COLO668 (cell line): ENCODE measurements around the gene PCDHGA9.
"Not testable (repeated sequence)": the region's sequence is repeated elsewhere in the genome, so short reads cannot be mapped to it uniquely, and the experiment has no call there.

Experiments used
- DNase-seq: peaks from one replicate; lab custom pipeline; 2025; ENCODE audit not compliant: unreplicated experiment; lab: John Stamatoyannopoulos, UW

The PCDHGA9 gene

GRCh38 chr5:141413540-141414069 is 11.0 kb downstream of the PCDHGA9 start:
- peak; percentile 29 for DNase-seq

DNA sequence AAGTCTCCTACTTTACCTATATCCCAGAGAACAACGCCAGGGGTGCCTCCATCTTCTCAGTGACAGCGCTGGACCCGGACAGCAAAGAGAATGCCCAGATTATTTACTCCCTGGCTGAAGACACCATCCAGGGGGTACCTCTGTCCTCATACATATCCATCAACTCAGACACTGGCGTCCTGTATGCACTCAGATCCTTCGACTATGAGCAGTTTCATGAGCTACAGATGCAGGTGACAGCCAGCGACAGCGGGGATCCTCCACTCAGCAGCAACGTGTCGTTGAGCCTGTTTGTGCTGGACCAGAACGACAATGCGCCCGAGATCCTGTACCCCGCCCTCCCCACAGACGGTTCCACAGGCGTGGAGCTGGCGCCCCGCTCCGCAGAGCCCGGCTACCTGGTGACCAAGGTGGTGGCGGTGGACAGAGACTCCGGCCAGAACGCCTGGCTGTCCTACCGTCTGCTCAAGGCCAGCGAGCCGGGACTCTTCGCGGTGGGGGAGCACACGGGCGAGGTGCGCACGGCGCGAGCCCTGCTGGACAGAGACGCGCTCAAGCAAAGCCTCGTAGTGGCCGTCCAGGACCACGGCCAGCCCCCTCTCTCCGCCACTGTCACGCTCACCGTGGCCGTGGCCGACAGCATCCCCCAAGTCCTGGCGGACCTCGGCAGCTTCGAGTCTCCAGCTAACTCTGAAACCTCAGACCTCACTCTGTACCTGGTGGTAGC is 12.1 kb downstream of the PCDHGA9 start:
- DNase-seq: not testable (repeated sequence)

- not testable (repeated sequence) for DNase-seq
These were observed 12.7 kb downstream of the PCDHGA9 start for GRCh38 chr5:141415275-141415618.

DNA sequence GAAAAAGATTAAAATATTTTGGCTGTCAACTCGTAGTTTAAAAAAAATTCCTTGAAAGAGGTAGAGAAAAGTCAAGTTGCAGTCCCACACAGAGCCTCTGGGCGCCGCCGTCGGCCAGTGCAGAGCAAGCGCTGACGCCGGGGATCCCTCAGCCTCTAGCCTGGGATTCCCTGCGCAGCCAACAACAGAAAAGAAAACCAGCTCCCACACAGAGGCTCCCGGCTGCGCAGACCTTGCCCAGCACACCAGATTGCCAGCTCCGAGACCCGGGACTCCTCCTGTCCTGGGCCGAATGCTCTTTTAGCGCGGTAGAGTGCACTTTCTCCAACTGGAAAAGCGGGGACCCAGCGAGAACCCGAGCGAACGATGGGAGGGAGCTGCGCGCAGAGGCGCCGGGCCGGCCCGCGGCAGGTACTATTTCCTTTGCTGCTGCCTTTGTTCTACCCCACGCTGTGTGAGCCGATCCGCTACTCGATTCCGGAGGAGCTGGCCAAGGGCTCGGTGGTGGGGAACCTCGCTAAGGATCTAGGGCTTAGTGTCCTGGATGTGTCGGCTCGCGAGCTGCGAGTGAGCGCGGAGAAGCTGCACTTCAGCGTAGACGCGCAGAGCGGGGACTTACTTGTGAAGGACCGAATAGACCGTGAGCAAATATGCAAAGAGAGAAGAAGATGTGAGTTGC is 15.1 kb downstream of the PCDHGA9 start, which contains the start of gene PCDHGB7:
Gene PCDHGB7, plus strand, starts transcription at position 184 of the 679 bp plus-strand sequence. Its CDS starts 183 bp downstream, at position 367.
- DNase-seq: not testable (repeated sequence)

DNA sequence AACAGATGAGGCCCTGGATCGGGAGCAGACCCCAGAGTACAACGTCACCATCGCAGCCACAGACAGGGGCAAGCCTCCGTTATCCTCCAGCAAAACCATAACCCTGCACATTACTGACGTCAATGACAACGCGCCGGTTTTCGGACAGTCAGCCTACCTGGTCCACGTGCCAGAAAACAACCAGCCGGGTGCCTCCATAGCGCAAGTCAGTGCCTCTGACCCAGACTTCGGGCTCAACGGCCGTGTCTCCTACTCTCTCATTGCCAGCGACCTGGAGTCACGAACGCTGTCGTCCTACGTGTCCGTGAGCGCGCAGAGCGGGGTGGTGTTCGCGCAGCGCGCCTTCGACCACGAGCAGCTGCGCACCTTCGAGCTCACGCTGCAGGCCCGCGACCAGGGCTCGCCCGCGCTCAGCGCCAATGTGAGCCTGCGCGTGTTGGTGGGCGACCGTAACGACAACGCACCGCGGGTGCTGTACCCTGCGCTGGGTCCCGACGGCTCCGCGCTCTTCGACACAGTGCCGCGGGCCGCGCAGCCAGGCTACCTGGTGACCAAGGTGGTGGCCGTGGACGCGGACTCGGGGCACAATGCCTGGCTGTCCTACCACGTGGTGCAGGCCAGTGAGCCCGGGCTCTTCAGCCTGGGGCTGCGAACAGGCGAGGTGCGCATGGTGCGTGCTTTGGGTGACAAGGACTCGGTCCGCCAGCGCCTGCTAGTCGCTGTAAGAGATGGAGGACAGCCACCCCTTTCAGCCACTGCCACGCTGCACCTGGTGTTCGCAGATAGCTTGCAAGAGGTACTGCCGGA is 16.7 kb downstream of the PCDHGA9 start:
- no peak for DNase-seq

DNA sequence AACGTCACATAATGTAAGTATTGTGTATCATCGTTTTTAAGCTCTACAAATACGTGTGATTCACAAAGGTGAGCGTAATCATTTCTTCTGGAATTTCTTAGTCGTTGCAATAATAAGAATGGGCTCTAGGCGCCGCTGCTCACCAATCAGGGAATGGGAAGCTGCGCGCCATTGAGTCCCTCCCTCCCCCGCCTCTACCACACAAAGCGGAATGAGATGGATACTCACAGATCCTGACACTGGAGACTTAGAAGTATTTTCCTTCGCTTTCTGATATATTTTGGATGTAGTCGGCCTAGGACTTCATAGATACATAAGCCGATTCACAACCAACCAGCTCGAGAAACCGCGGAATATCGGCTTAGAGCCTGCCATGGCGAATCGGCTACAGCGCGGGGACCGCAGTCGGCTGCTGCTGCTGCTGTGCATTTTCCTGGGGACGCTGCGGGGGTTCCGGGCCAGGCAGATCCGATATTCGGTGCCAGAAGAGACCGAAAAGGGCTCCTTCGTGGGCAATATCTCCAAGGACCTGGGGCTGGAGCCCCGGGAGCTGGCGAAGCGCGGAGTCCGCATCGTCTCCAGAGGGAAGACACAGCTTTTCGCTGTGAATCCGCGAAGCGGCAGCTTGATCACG is 18.4 kb downstream of the PCDHGA9 start, which contains the start of gene PCDHGA11:
Gene PCDHGA11, plus strand, starts transcription at position 197 of the 634 bp plus-strand sequence. Its CDS starts 177 bp downstream, at position 374.
- no peak for DNase-seq

DNA sequence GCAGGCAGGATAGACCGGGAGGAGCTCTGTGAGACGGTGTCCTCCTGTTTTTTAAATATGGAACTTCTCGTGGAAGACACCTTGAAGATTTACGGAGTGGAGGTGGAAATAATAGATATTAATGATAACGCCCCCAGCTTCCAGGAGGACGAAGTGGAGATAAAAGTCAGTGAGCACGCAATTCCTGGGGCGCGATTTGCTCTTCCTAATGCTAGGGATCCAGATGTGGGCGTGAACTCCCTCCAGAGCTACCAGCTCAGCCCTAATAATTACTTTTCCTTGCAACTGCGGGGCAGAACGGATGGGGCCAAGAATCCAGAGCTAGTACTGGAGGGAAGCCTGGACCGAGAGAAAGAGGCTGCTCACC is 18.9 kb downstream of the PCDHGA9 start:
- DNase-seq: no peak

GRCh38 chr5:141422742-141423291 is 20.2 kb downstream of the PCDHGA9 start:
- DNase-seq: no peak

GRCh38 chr5:141427783-141428426 is 25.3 kb downstream of the PCDHGA9 start:
- DNase-seq: no peak

- no peak for DNase-seq
These were observed 27.9 kb downstream of the PCDHGA9 start, which contains the start of gene PCDHGA12 for GRCh38 chr5:141430332-141431113. Gene PCDHGA12 (plus strand): TSS chr5:141430507. CDS start chr5:141430760, 253 bp downstream.

DNA sequence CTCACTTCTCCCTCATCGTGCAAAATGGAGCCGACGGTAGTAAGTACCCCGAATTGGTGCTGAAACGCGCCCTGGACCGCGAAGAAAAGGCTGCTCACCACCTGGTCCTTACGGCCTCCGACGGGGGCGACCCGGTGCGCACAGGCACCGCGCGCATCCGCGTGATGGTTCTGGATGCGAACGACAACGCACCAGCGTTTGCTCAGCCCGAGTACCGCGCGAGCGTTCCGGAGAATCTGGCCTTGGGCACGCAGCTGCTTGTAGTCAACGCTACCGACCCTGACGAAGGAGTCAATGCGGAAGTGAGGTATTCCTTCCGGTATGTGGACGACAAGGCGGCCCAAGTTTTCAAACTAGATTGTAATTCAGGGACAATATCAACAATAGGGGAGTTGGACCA is 28.7 kb downstream of the PCDHGA9 start:
- no peak for DNase-seq

GRCh38 chr5:141432308-141432707 is 29.7 kb downstream of the PCDHGA9 start:
- not testable (repeated sequence) for DNase-seq

DNA sequence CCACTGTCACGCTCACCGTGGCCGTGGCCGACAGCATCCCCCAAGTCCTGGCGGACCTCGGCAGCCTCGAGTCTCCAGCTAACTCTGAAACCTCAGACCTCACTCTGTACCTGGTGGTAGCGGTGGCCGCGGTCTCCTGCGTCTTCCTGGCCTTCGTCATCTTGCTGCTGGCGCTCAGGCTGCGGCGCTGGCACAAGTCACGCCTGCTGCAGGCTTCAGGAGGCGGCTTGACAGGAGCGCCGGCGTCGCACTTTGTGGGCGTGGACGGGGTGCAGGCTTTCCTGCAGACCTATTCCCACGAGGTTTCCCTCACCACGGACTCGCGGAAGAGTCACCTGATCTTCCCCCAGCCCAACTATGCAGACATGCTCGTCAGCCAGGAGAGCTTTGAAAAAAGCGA is 30.1 kb downstream of the PCDHGA9 start:
- DNase-seq: not testable (repeated sequence)

GRCh38 chr5:141434006-141434405 is 31.4 kb downstream of the PCDHGA9 start:
- DNase-seq: no peak

DNA sequence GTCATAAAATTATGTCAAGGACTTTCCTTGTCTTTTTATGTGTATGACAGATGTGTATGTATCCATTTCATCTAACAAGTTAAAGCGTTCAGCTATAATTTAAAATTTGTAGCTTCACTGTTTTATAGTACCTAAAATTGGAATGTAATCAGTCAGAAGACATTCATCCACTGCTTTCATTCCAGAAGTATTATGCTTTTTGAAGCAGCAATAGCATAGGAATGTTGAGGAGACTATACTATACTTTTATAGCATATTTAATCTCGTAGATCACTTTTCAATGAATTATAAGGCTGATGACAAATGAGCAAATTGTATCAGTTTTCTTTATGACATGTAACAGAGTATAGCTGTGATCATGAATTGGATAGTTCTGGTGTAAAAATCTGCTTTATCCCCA is 34.6 kb downstream of the PCDHGA9 start:
- DNase-seq: no peak

DNA sequence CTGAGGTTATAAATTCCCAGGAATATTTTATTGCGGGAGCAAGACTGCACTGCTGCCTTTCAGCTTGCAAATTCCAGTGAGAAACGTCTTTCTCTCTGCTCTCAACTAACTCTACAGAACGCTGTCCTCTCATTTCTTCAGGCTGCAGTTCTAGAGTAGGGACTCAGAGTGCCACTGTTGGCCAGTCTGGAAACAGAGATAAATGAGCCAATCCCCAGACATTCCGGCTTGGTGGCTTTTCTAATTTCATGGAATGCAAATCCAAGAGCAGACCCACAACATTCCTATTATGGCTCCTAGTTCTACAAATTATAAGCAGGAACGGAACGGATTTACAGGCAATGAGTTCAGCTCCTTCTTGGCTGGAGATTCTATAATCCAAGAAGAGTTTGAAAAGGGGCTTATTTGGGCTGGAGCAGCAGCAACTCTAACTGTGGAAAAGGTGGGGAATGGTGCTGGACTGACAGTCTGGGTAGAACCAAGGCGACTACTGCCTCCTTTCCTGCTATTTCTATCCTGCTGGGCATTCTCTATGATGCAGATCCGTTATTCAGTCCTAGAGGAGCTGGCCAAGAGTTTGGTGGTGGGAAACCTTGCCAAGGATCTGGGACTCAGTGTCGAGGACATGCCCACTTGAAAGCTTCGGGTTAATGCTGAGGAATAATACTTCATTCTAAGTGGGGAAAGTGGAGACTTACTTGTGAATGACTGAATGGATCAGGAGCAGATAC is 37.0 kb downstream of the PCDHGA9 start:
- DNase-seq: no peak

GRCh38 chr5:141440341-141440740 is 37.8 kb downstream of the PCDHGA9 start:
- no peak for DNase-seq

DNA sequence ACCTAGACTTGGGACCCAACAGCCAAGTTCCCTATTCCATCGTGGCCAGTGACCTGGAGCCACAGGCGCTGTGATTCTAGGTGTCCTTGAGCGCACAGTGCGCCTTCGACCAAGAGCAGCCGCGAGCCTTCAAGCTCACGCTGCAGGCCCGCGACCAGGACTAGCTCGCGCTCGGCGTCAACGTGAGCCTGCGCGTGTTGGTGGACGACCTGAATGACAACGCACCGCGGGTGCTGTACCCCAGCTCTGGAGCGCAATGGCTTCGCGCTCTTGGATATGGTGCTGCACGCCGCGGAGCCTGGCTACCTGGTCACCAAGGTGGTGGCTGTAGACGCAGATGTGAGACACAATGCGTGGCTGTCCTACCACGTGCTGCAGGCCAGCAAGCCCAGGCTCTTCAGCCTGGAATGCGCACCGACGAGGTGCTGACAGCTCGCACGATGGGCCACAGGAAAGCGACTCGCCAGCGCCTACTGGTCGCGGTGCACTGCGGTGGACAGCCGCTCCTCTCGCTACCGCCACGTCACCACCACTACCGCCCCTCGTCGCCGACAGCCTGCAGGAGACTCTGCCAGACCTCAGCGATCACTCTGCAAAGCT is 39.1 kb downstream of the PCDHGA9 start:
- no peak for DNase-seq
